Smooth muscle cell (in vitro differentiated cells): Measurements from ENCODE around the gene CC2D2B. TPM values are rescaled to one million over a fixed set of nuclear protein-coding genes. Genes with fewer than 3 reads are reported as not detected.

Experiments used
- DNase-seq: peaks from one replicate; lab custom pipeline; 2025; ENCODE audit not compliant: unreplicated experiment; lab: John Stamatoyannopoulos, UW
- H2AFZ ChIP-seq: fragments of 200-600 bp; sonication (generic); 2 replicates; pipeline ENCODE4 v1.6.0; 2016; ENCODE audit warnings: antibody characterized with exemption, low read depth, mild to moderate bottlenecking
- H3F3A ChIP-seq: fragments of 200-600 bp; sonication (generic); 2 replicates; pipeline ENCODE4 v1.6.0; 2017; ENCODE audit warnings: antibody characterized with exemption, low read depth
- H3K27ac ChIP-seq: fragments of 200-600 bp; sonication (generic); 2 replicates; pipeline ENCODE4 v1.5.1; 2016; ENCODE audit warnings: low read depth, mild to moderate bottlenecking
- H3K27me3 ChIP-seq: fragments of 200-600 bp; sonication (generic); 2 replicates; pipeline ENCODE4 v1.6.1; 2016; ENCODE audit warnings: low read depth, mild to moderate bottlenecking
- H3K36me3 ChIP-seq: fragments of 200-600 bp; sonication (generic); 2 replicates; pipeline ENCODE4 v1.5.1; 2016; ENCODE audit warnings: low read depth
- H3K4me1 ChIP-seq: fragments of 200-600 bp; sonication (generic); 2 replicates; pipeline ENCODE4 v1.5.1; 2016; ENCODE audit warnings: low read depth
- H3K4me2 ChIP-seq: fragments of 200-600 bp; sonication (generic); 2 replicates; pipeline ENCODE4 v1.6.0; 2016; ENCODE audit warnings: mild to moderate bottlenecking
- H3K4me3 ChIP-seq: fragments of 200-600 bp; sonication (generic); 2 replicates; pipeline ENCODE4 v1.5.1; 2016; ENCODE audit warnings: mild to moderate bottlenecking
- H3K79me2 ChIP-seq: fragments of 200-600 bp; sonication (generic); 2 replicates; pipeline ENCODE4 v1.6.0; 2016; ENCODE audit warnings: low read depth, mild to moderate bottlenecking
- H3K9ac ChIP-seq: fragments of 200-600 bp; sonication (generic); 2 replicates; pipeline ENCODE4 v1.6.0; 2016; ENCODE audit warnings: low read depth
- H3K9me3 ChIP-seq: fragments of 200-600 bp; sonication (generic); replicated peaks from 2 replicates; pipeline ENCODE4 v1.5.1; 2016; ENCODE audit warnings: low read depth
- H4K20me1 ChIP-seq: fragments of 200-600 bp; sonication (generic); 2 replicates; pipeline ENCODE4 v1.6.0; 2016; ENCODE audit warnings: low read depth
- whole genome bisulfite sequencing: methylation state at CpG from one replicate; pipeline ENCODE4 v1.1.7; 2016; ENCODE audit warnings: low lambda C conversion rate; 5-methylcytosine and 5-hydroxymethylcytosine counted together
- polyA plus RNA-seq: library from polyadenylated mRNA; unstranded; fragments of >200 nt; fragmentation: Nextera tagmentation; extraction: Ambion mirVana; gene quantifications from 2 replicates; pipeline ENCODE4 v1.2.1, GENCODE V29; 2016
- total RNA-seq: library from RNA; depleted of rRNA; stranded (reverse); fragments of >200 nt; gene quantifications from 2 replicates; pipeline ENCODE4 v1.2.3, GENCODE V29; 2014
- TF ChIP-seq, protein P1 (sequence below): fragments of 200-600 bp; sonication (generic); IDR thresholded peaks from 2 replicates; pipeline ENCODE4 v1.5.1; 2017; ENCODE audit warnings: borderline replicate concordance, mild to moderate bottlenecking, antibody characterized with exemption; ENCODE audit not compliant: insufficient read depth, poor library complexity, severe bottlenecking

CC2D2B gene
- total and polyA plus RNA-seq, 2 experiments from 2014 or later = not detected

GRCh38 chr10:95925033-95925432 is 17.3 kb downstream of the CC2D2B start:
- 90% methylated on average over 3 of the region's 3 CpGs for WGBS
- TF ChIP-seq, protein P1, sequence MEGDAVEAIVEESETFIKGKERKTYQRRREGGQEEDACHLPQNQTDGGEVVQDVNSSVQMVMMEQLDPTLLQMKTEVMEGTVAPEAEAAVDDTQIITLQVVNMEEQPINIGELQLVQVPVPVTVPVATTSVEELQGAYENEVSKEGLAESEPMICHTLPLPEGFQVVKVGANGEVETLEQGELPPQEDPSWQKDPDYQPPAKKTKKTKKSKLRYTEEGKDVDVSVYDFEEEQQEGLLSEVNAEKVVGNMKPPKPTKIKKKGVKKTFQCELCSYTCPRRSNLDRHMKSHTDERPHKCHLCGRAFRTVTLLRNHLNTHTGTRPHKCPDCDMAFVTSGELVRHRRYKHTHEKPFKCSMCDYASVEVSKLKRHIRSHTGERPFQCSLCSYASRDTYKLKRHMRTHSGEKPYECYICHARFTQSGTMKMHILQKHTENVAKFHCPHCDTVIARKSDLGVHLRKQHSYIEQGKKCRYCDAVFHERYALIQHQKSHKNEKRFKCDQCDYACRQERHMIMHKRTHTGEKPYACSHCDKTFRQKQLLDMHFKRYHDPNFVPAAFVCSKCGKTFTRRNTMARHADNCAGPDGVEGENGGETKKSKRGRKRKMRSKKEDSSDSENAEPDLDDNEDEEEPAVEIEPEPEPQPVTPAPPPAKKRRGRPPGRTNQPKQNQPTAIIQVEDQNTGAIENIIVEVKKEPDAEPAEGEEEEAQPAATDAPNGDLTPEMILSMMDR = no peak
- no peaks in the 10 kb centered on the region for H3K79me2 ChIP-seq

GRCh38 chr10:95935429-95935828 is 27.7 kb downstream of the CC2D2B start:
- Histone ChIP-seq H3K4me1 (no peaks in the 10 kb centered on the region), H3K9me3 (no peaks in the 10 kb centered on the region), H3K27me3 (no peaks in the 10 kb centered on the region), H3K4me2 (no peak overlapping the region), H4K20me1 (no peaks in the 10 kb centered on the region), H3K79me2 (no peaks in the 10 kb centered on the region), H2AFZ (no peak overlapping the region), H3K9ac (no peak overlapping the region), H3K36me3 (no peaks in the 10 kb centered on the region), H3F3A (no peaks in the 10 kb centered on the region), H3K27ac (no peak overlapping the region), H3K4me3 (no peak overlapping the region)
- TF ChIP-seq, protein P1 = no peak
- 88% methylated on average over 2 of the region's 2 CpGs for WGBS
- no peak for DNase-seq

More at GRCh38 chr10:95925033-95925432, 17.3 kb downstream of the CC2D2B start:
- Histone ChIP-seq H2AFZ (no peak overlapping the region), H3K27ac (no peak overlapping the region), H3K4me1 (no peaks in the 10 kb centered on the region), H3K27me3 (no peaks in the 10 kb centered on the region), H3K4me3 (no peak overlapping the region), H3K4me2 (no peak overlapping the region), H3F3A (no peaks in the 10 kb centered on the region), H4K20me1 (no peaks in the 10 kb centered on the region), H3K36me3 (no peaks in the 10 kb centered on the region), H3K9me3 (no peaks in the 10 kb centered on the region), H3K9ac (no peak overlapping the region)
- DNase-seq = no peak

- Histone ChIP-seq H3K36me3 (no peaks in the 10 kb centered on the region), H3K4me3 (no peak overlapping the region), H3K27me3 (no peaks in the 10 kb centered on the region), H3K27ac (no peak overlapping the region), H3F3A (no peaks in the 10 kb centered on the region), H3K4me1 (no peaks in the 10 kb centered on the region), H2AFZ (no peak overlapping the region), H3K79me2 (no peaks in the 10 kb centered on the region), H3K9ac (no peak overlapping the region), H3K9me3 (no peaks in the 10 kb centered on the region), H4K20me1 (no peaks in the 10 kb centered on the region), H3K4me2 (no peak overlapping the region)
- TF ChIP-seq, protein P1 = no peak
- DNase-seq = no peak
- 81% methylated on average over 4 of the region's 4 CpGs for WGBS
Observed at GRCh38 chr10:95941115-95941514, 33.3 kb downstream of the CC2D2B start.

DNA sequence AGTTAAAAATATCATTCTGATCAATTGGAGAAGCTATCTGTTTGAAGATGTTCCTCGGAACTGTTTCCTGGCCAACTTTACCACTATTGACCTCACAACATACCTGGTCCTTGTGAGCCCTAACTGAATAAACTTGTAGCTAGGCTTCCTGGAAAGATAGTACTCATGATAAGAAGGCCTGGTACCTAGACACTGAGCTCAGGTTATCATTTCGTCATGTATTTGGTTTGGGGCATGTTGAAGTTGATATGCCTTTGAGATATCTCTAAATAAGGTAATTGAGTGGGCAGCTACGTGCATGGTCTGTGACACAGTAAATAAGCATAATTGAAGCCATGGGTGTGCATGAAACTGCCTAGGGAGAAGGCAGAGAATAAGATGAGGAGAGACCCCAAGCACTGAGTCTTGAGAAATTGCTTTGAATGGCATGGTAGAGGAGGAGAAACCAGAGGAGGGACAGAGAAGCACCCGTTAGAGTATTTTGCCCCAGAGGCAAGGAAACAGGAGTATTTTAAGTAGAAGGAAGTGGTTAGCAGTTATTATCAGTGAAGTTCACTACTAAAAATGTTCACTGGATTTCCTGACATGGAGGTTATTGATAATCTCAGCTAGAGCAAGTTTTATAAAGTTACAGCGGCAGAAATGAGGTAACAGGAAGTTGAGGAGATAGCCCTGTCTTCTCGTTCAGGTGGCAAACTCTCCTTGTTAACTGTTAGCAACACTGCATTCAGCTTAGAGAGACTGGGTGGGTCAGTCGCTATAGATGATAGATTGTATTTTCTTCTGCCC is 55.6 kb downstream of the CC2D2B start:
- no peaks in the 10 kb centered on the region for H4K20me1 ChIP-seq
- H3K9ac ChIP-seq = no peak overlapping the region
- no peak overlapping the region for H3K27ac ChIP-seq
- H3K36me3 ChIP-seq = no peaks in the 10 kb centered on the region
- WGBS = 72% methylated on average over 7 of the region's 7 CpGs
- no peak overlapping the region for H3K4me3 ChIP-seq
- peaks cover 9% of the 10 kb centered on the region for H3K27me3 ChIP-seq
- no peak overlapping the region for H3K4me2 ChIP-seq
- H3F3A ChIP-seq = no peaks in the 10 kb centered on the region
- no peaks in the 10 kb centered on the region for H3K4me1 ChIP-seq
- TF ChIP-seq, protein P1 = no peak
- H2AFZ ChIP-seq = no peak overlapping the region
- H3K9me3 ChIP-seq = no peaks in the 10 kb centered on the region
- H3K79me2 ChIP-seq = no peaks in the 10 kb centered on the region
- no peak for DNase-seq
